GM10248 (cell line): ENCODE measurements around the gene TNN.

Source experiments
- CTCF ChIA-PET: fragments of 300-600 bp; sonication (Branson Sonifier 250); formaldehyde crosslinking; extraction: SDS; loops from one replicate; lab custom pipeline; 2021; ENCODE audit warnings: antibody characterized with exemption; lab: Yijun Ruan, JAX
- POLR2A ChIA-PET: fragments of 350-650 bp; sonication (Branson Sonifier 250); formaldehyde crosslinking; extraction: SDS; loops from one replicate; lab custom pipeline; 2020; ENCODE audit warnings: antibody characterized with exemption; lab: Yijun Ruan, JAX
- DNase-seq: peaks from one replicate; pipeline ENCODE4 v3.0.0; 2012; ENCODE audit errors: extremely low spot score
- CTCF ChIP-seq: IDR thresholded peaks from 2 replicates; pipeline ENCODE4 v1.5.1; 2012; ENCODE audit warnings: mild to moderate bottlenecking, low read depth; ENCODE audit errors: extremely low read depth, missing control alignments, control extremely low read depth

TNN gene

GRCh38 chr1:175118375-175119367 is 51.0 kb downstream of the TNN start:
- CTCF ChIA-PET: interaction anchor here (3.4 to 5.6 kb wide), 2 partner anchors 26 to 89 kb away, joined by 9 to 32 read pairs; no protein-coding TSS in a partner anchor

GRCh38 chr1:175120511-175120910 is 52.9 kb downstream of the TNN start:
- no peak for DNase-seq
- no peak for TF ChIP-seq CTCF
- ChIA-PET CTCF (interaction anchor here (1.0 to 2.3 kb wide), 4 partner anchors 31 to 91 kb away, joined by 3 to 7 read pairs (median 5); no protein-coding TSS in a partner anchor), POLR2A (no interaction called here)

More at GRCh38 chr1:175118375-175119367, 51.0 kb downstream of the TNN start:
- POLR2A ChIA-PET: no interaction called here
- TF ChIP-seq CTCF: no peak
- no peak for DNase-seq

- TF ChIP-seq CTCF: no peak
- no peak for DNase-seq
- POLR2A ChIA-PET: interaction anchor here (0.8 kb wide), 1 partner anchor 21 kb away, joined by 3 read pairs; no protein-coding TSS in a partner anchor
- CTCF ChIA-PET: interaction anchor here (0.7 to 19.8 kb wide), 28 partner anchors 9 to 326 kb away, joined by 3 to 289 read pairs (median 5); no protein-coding TSS in a partner anchor
Observed at GRCh38 chr1:175124861-175125260, 57.2 kb downstream of the TNN start.

- no peak for DNase-seq
- TF ChIP-seq CTCF: no peak
- ChIA-PET CTCF (interaction anchor here (1.6 to 19.8 kb wide), 7 partner anchors 11 to 98 kb away, joined by 4 to 289 read pairs (median 13); no protein-coding TSS in a partner anchor), POLR2A (no interaction called here)
Observed at GRCh38 chr1:175126347-175126746, 58.7 kb downstream of the TNN start.

GRCh38 chr1:175127565-175127964 is 59.9 kb downstream of the TNN start:
- CTCF ChIA-PET: interaction anchor here (1.2 to 19.8 kb wide), 6 partner anchors 12 to 865 kb away, joined by 3 to 289 read pairs (median 28); no protein-coding TSS in a partner anchor
- TF ChIP-seq CTCF: no peak
- POLR2A ChIA-PET: no interaction called here
- DNase-seq: no peak

GRCh38 chr1:175128523-175128922 is 60.9 kb downstream of the TNN start:
- CTCF ChIA-PET: interaction anchor here (1.8 to 19.8 kb wide), 4 partner anchors 13 to 189 kb away, joined by 4 to 289 read pairs (median 66); no protein-coding TSS in a partner anchor
- no peak for DNase-seq
- POLR2A ChIA-PET: no interaction called here
- no peak for TF ChIP-seq CTCF
